Measurements from ENCODE around the gene MICU1.

GRCh38 chr10:72557362-72557761, 68.5 kb downstream of the MICU1 start:
- TF ChIP-seq BHLHE40 (IDR thresholded peaks at IDR 0.05; ENCODE audit: borderline replicate concordance in 1 of 2, low read depth in 2 of 2, low read length in 1 of 2) (no peak), CTCF (IDR thresholded peaks at IDR 0.05 in 2 of 3, conservative IDR thresholded peaks at IDR 0.05 in 1 of 3; ENCODE audit: control insufficient read depth in 2 of 3, extremely low read depth in 1 of 3, insufficient read depth in 1 of 3, low read depth in 3 of 3, low read length in 3 of 3) (no peak), TAF1 (IDR thresholded peaks at IDR 0.05; ENCODE audit: borderline replicate concordance, low read depth, low read length) (no peak)

Data from GM12878 (cell line).